Neuronal stem cell (in vitro differentiated cells): ENCODE data around the gene ITGAL.
A peak's percentile ranks its signal among the peaks of the same experiment; 100 is the strongest.

Source experiments
- DNase-seq: peaks from one replicate; pipeline ENCODE4 v3.0.0-alpha.2; 2013; ENCODE audit warnings: low spot score
- H2AFZ ChIP-seq: one replicate; pipeline ENCODE4 v1.6.1; 2013; ENCODE audit warnings: mild to moderate bottlenecking, low read length, inconsistent platforms
- H2AK5ac ChIP-seq: 2 replicates; pipeline ENCODE4 v1.6.1; 2013; ENCODE audit warnings: low read depth, mild to moderate bottlenecking, inconsistent platforms, low read length, moderate library complexity, mixed read lengths
- H2BK120ac ChIP-seq: 2 replicates; pipeline ENCODE4 v1.6.1; 2013; ENCODE audit warnings: low read depth, mild to moderate bottlenecking, inconsistent platforms, low read length, moderate library complexity, mixed read lengths
- H2BK12ac ChIP-seq: one replicate; pipeline ENCODE4 v1.6.1; 2013; ENCODE audit warnings: low read length, inconsistent platforms
- H2BK15ac ChIP-seq: 2 replicates; pipeline ENCODE4 v1.6.1; 2013; ENCODE audit warnings: mild to moderate bottlenecking, low read length, inconsistent platforms, mixed read lengths
- H2BK5ac ChIP-seq: one replicate; pipeline ENCODE4 v1.6.1; 2013; ENCODE audit warnings: inconsistent platforms, mild to moderate bottlenecking, low read length, moderate library complexity
- H3K14ac ChIP-seq: one replicate; pipeline ENCODE4 v1.6.1; 2013; ENCODE audit warnings: low read length, inconsistent platforms
- H3K18ac ChIP-seq: 2 replicates; pipeline ENCODE4 v1.6.1; 2013; ENCODE audit warnings: low read length, inconsistent platforms
- H3K23ac ChIP-seq: 2 replicates; pipeline ENCODE4 v1.6.1; 2013; ENCODE audit warnings: low read depth, mild to moderate bottlenecking, mixed read lengths, low read length, inconsistent platforms; ENCODE audit not compliant: poor library complexity
- H3K27ac ChIP-seq: replicated peaks from 3 replicates; pipeline ENCODE4 v1.5.1; 2013; ENCODE audit warnings: low read length, inconsistent platforms
- H3K27me3 ChIP-seq, 3 experiments: 2 replicates each; pipeline ENCODE4 v1.6.1; 2013; ENCODE audit warnings: low read length in 3 of 3, mild to moderate bottlenecking in 2 of 3, inconsistent platforms in 1 of 3, low read depth in 1 of 3, mixed read lengths in 1 of 3, moderate library complexity in 1 of 3; ENCODE audit not compliant: control insufficient read depth in 3 of 3, insufficient read depth in 3 of 3
- H3K36me3 ChIP-seq, 2 donors: replicated peaks in 1 of 2; 2 replicates each; pipeline ENCODE4 v1.6.1; 2013; ENCODE audit warnings: low read length in 2 of 2; ENCODE audit not compliant: control insufficient read depth in 2 of 2, insufficient read depth in 2 of 2
- H3K4ac ChIP-seq: 2 replicates; pipeline ENCODE4 v1.6.1; 2013; ENCODE audit warnings: inconsistent platforms, mild to moderate bottlenecking, low read length, moderate library complexity
- H3K4me1 ChIP-seq, 2 donors: 1 replicate in 1 of 2; 2 replicates in 1 of 2; pipeline ENCODE4 v1.6.1; 2013; ENCODE audit warnings: low read length in 2 of 2, low read depth in 1 of 2; ENCODE audit not compliant: control insufficient read depth in 2 of 2, insufficient read depth in 1 of 2
- H3K4me2 ChIP-seq: one replicate; pipeline ENCODE4 v1.6.1; 2013; ENCODE audit warnings: mild to moderate bottlenecking, low read length, inconsistent platforms; ENCODE audit not compliant: insufficient read depth, poor library complexity, severe bottlenecking
- H3K4me3 ChIP-seq, 2 donors: 2 replicates each; pipeline ENCODE4 v1.5.1; 2013; ENCODE audit warnings: low read length in 2 of 2, mild to moderate bottlenecking in 2 of 2, inconsistent platforms in 1 of 2, moderate library complexity in 1 of 2
- H3K79me1 ChIP-seq: one replicate; pipeline ENCODE4 v1.6.1; 2013; ENCODE audit warnings: low read depth, mild to moderate bottlenecking, inconsistent platforms, low read length, moderate library complexity
- H3K9ac ChIP-seq: one replicate; pipeline ENCODE4 v1.6.1; 2013; ENCODE audit warnings: mild to moderate bottlenecking, low read depth, low read length, inconsistent platforms; ENCODE audit not compliant: poor library complexity
- H3K9me3 ChIP-seq, 2 donors: replicated peaks in 1 of 2; 2 replicates each; pipeline versions ENCODE3 to v1.6.1; 2013; ENCODE audit warnings: low read length in 2 of 2, mild to moderate bottlenecking in 2 of 2, inconsistent platforms in 1 of 2, low read depth in 1 of 2, mixed read lengths in 1 of 2, moderate library complexity in 1 of 2; ENCODE audit not compliant: control insufficient read depth in 2 of 2, insufficient read depth in 1 of 2
- H4K8ac ChIP-seq: one replicate; pipeline ENCODE4 v1.6.1; 2013; ENCODE audit warnings: low read depth, mild to moderate bottlenecking, inconsistent platforms, low read length, moderate library complexity
- H4K91ac ChIP-seq: one replicate; pipeline ENCODE4 v1.6.1; 2013; ENCODE audit warnings: low read length, low read depth, mild to moderate bottlenecking, inconsistent platforms; ENCODE audit not compliant: poor library complexity
- WGBS, 2 donors: extraction: QIAGEN DNeasy Blood & Tissue Kit; methylation state at CpG; one replicate each; pipeline ENCODE4 v1.1.7; 2013; ENCODE audit warnings: missing lambda C conversion rate in 2 of 2, mixed read lengths in 1 of 2; ENCODE audit not compliant: insufficient read length in 2 of 2, insufficient replicate concordance in 1 of 2; ENCODE audit errors: extremely low coverage in 2 of 2; 5-methylcytosine and 5-hydroxymethylcytosine counted together

ITGAL gene

GRCh38 chr16:30527635-30528178 is 55.2 kb downstream of the ITGAL start:
- no peak for DNase-seq
- no peak overlapping the region for H2AK5ac ChIP-seq
- no peak overlapping the region for H2BK5ac ChIP-seq
- no peak overlapping the region for H3K23ac ChIP-seq
- WGBS, 2 donors = no CpG with 5 or more reads among the region's 14 CpGs
- peak overlapping the region; percentile 46 for H3K18ac ChIP-seq
- H3K79me1 ChIP-seq = peaks cover 14% of the 10 kb centered on the region
- peak overlapping the region; percentile 59 for H3K4me2 ChIP-seq
- no peak overlapping the region for H2BK120ac ChIP-seq
- H3K4me3 ChIP-seq = peak overlapping the region in 1 of 2 donors; percentile 83
- no peak overlapping the region for H3K14ac ChIP-seq
- no peak overlapping the region for H2BK15ac ChIP-seq
- peak overlapping the region; percentile 81 for H3K27ac ChIP-seq
- peaks cover 6 to 8% of the 10 kb centered on the region in 2 donors for H3K4me1 ChIP-seq
- H4K8ac ChIP-seq = no peak overlapping the region
- peak overlapping the region; percentile 99 for H2AFZ ChIP-seq
- peak overlapping the region; percentile 1 for H2BK12ac ChIP-seq
- H3K4ac ChIP-seq = no peak overlapping the region
- H3K27me3 ChIP-seq = no peaks in the 10 kb centered on the region
- no peaks in the 10 kb centered on the region for H3K9me3 ChIP-seq
- no peak overlapping the region for H4K91ac ChIP-seq
- H3K36me3 ChIP-seq = peaks cover 10 to 16% of the 10 kb centered on the region in 2 donors
- H3K9ac ChIP-seq = no peak overlapping the region

GRCh38 chr16:30528799-30529457 is 56.4 kb downstream of the ITGAL start:
- Histone ChIP-seq H3K4ac (no peak overlapping the region), H3K27ac (no peak overlapping the region), H3K4me3 (no peak overlapping the region), H3K79me1 (peaks cover 19% of the 10 kb centered on the region), H4K91ac (no peak overlapping the region), H2AFZ (peak overlapping the region; percentile 34), H3K36me3 (peaks cover 9 to 16% of the 10 kb centered on the region in 2 donors), H3K18ac (no peak overlapping the region), H2AK5ac (peak overlapping the region; percentile 76), H3K9me3 (no peaks in the 10 kb centered on the region), H3K4me2 (no peak overlapping the region), H2BK5ac (no peak overlapping the region), H2BK15ac (peak overlapping the region; percentile 77), H3K23ac (peak overlapping the region; percentile 10), H3K4me1 (peaks cover 6 to 9% of the 10 kb centered on the region in 2 donors), H4K8ac (no peak overlapping the region), H3K27me3 (no peaks in the 10 kb centered on the region), H3K9ac (peak overlapping the region; percentile 13), H2BK120ac (no peak overlapping the region), H2BK12ac (no peak overlapping the region), H3K14ac (no peak overlapping the region)
- no peak for DNase-seq
- no CpG with 5 or more reads among the region's 4 CpGs for WGBS, 2 donors

- no peak for DNase-seq
Measured at GRCh38 chr16:30530163-30531037, 57.9 kb downstream of the ITGAL start.

More at GRCh38 chr16:30530163-30531037, 57.9 kb downstream of the ITGAL start:
- peaks cover 12% of the 10 kb centered on the region for H3K79me1 ChIP-seq
- H4K8ac ChIP-seq = no peak overlapping the region
- H2AFZ ChIP-seq = no peak overlapping the region
- H2BK5ac ChIP-seq = peak overlapping the region; percentile 29
- no peak overlapping the region for H3K14ac ChIP-seq
- peaks cover under 1 to 5% of the 10 kb centered on the region in 2 donors for H3K36me3 ChIP-seq
- H3K18ac ChIP-seq = no peak overlapping the region
- H3K4me2 ChIP-seq = no peak overlapping the region
- H3K9me3 ChIP-seq = no peaks in the 10 kb centered on the region
- no CpG with 5 or more reads among the region's 13 CpGs for WGBS, 2 donors
- H3K4me1 ChIP-seq = peaks cover 8 to 13% of the 10 kb centered on the region in 2 donors
- no peak overlapping the region for H2BK120ac ChIP-seq
- no peak overlapping the region for H3K4ac ChIP-seq
- H2BK15ac ChIP-seq = no peak overlapping the region
- no peak overlapping the region for H2AK5ac ChIP-seq
- no peak overlapping the region for H2BK12ac ChIP-seq
- H3K27me3 ChIP-seq = no peaks in the 10 kb centered on the region
- no peak overlapping the region for H3K4me3 ChIP-seq
- H3K27ac ChIP-seq = no peak overlapping the region
- H3K9ac ChIP-seq = peak overlapping the region; percentile 15
- H3K23ac ChIP-seq = no peak overlapping the region
- H4K91ac ChIP-seq = no peak overlapping the region
